CD4-positive, alpha-beta T cell (primary cell): ENCODE data around the gene VSX2. TPM values are rescaled to one million over a fixed set of nuclear protein-coding genes. Genes with fewer than 3 reads are reported as not detected.

Source experiments
- ATAC-seq: fragments of 200-7000 bp; cut with Tn5 transposase; one replicate; pipeline ENCODE4 v1.10.0; 2022; ENCODE audit warnings: mild to moderate bottlenecking; ENCODE audit not compliant: poor library complexity
- CTCF ChIA-PET: fragments of 350-600 bp; sonication (Branson Sonifier 250); formaldehyde crosslinking; loops from one replicate; lab custom pipeline; 2021; ENCODE audit warnings: antibody characterized with exemption, inconsistent platforms; lab: Charles Lee
- POLR2A ChIA-PET: fragments of 350-600 bp; sonication (Branson Sonifier 250); formaldehyde crosslinking; loops from one replicate; lab custom pipeline; 2021; ENCODE audit warnings: antibody characterized with exemption, inconsistent platforms; lab: Charles Lee
- DNase-seq, 14 experiments: peaks; one replicate each; pipeline ENCODE4 v3.0.0-alpha.2; 2013 to 2020; ENCODE audit warnings: mixed read lengths in 2 of 14
- H3K27ac ChIP-seq, 2 donors: one replicate each; pipeline versions ENCODE4 v1.5.1 to v1.7.0; 2013; ENCODE audit warnings: low read length in 2 of 2, low read depth in 1 of 2, mild to moderate bottlenecking in 1 of 2
- H3K27me3 ChIP-seq, 2 experiments: 1 replicate in 1 of 2; 2 replicates in 1 of 2; pipeline versions ENCODE4 v1.6.1 to v1.7.0; 2013; ENCODE audit warnings: low read length in 2 of 2, control low read depth in 1 of 2, mild to moderate bottlenecking in 1 of 2, moderate library complexity in 1 of 2; ENCODE audit not compliant: insufficient read depth in 2 of 2, control insufficient read depth in 1 of 2
- H3K36me3 ChIP-seq: one replicate; pipeline ENCODE4 v1.6.1; 2013; ENCODE audit warnings: low read length, control low read depth; ENCODE audit not compliant: insufficient read depth
- H3K4me1 ChIP-seq: one replicate; pipeline ENCODE4 v1.6.1; 2013; ENCODE audit warnings: low read length, control low read depth; ENCODE audit not compliant: insufficient read depth
- H3K4me3 ChIP-seq: one replicate; pipeline ENCODE4 v1.5.1; 2013; ENCODE audit warnings: mild to moderate bottlenecking, low read length, moderate library complexity
- H3K9me3 ChIP-seq, 2 experiments: 1 replicate in 1 of 2; 2 replicates in 1 of 2; pipeline versions ENCODE4 v1.6.1 to v1.7.0; 2013; ENCODE audit warnings: low read length in 2 of 2, mild to moderate bottlenecking in 2 of 2, control low read depth in 1 of 2, moderate library complexity in 1 of 2; ENCODE audit not compliant: control insufficient read depth in 1 of 2, insufficient read depth in 1 of 2
- H3K27ac Mint-ChIP-seq: one replicate; pipeline ENCODE4 v1.8.0; 2020; ENCODE audit warnings: mixed read lengths
- H3K27me3 Mint-ChIP-seq: one replicate; pipeline ENCODE4 v1.8.0; 2021; ENCODE audit warnings: mixed read lengths
- H3K36me3 Mint-ChIP-seq: one replicate; pipeline ENCODE4 v1.8.0; 2021; ENCODE audit warnings: low read depth, mixed read lengths
- H3K4me1 Mint-ChIP-seq: one replicate; pipeline ENCODE4 v1.8.0; 2021; ENCODE audit warnings: low read depth, mixed read lengths
- H3K4me3 Mint-ChIP-seq: one replicate; pipeline ENCODE4 v1.8.0; 2020; ENCODE audit warnings: mild to moderate bottlenecking, mixed read lengths
- H3K9me3 Mint-ChIP-seq: one replicate; pipeline ENCODE4 v1.8.0; 2020; ENCODE audit warnings: mixed read lengths
- CTCF ChIP-seq: fragments of 200-600 bp; IDR thresholded peaks from one replicate; pipeline ENCODE4 v1.8.0; 2022; ENCODE audit warnings: antibody characterized with exemption, mild to moderate bottlenecking
- intact Hi-C, 2 experiments: fragments of 100-400 bp; cut with DNase I in 1 of 2; cut with micrococcal nuclease in 1 of 2; formaldehyde crosslinking; loops; one replicate each; pipeline versions ENCODE4 v1.15.1 to v1.9.0; 2023 to 2025; cut with DNase I, micrococcal nuclease
- total RNA-seq, 174 experiments: library from RNA in 2 of 174; stranded (reverse) in 2 of 174; gene quantifications; one replicate each; pipeline ENCODE4 v1.2.3 and lab custom pipeline; 2021 to 2026

Gene VSX2
- total RNA-seq, 2 experiments from 2014 or later = not detected

- POLR2A ChIA-PET = no interaction called here
- CTCF ChIA-PET = no interaction called here
- ATAC-seq (no peak), DNase-seq (no peak)
- intact Hi-C loops = loop anchor here in 1 of 2 experiments (2.0 kb wide), 1 partner anchor 33 kb away; no protein-coding TSS in a partner anchor
- H3K27me3 Mint-ChIP-seq = peaks cover 57% of the 10 kb centered on the region
- no peak overlapping the region for H3K27ac Mint-ChIP-seq
- H3K27ac ChIP-seq = no peak overlapping the region
- no peaks in the 10 kb centered on the region for H3K36me3 ChIP-seq
- no peaks in the 10 kb centered on the region for H3K9me3 Mint-ChIP-seq
- H3K4me1 Mint-ChIP-seq = peaks cover 9% of the 10 kb centered on the region
- H3K27me3 ChIP-seq = peaks cover 26 to 39% of the 10 kb centered on the region in 2 experiments
- no peak overlapping the region for H3K4me3 Mint-ChIP-seq
- TF ChIP-seq CTCF = no peak
- no peaks in the 10 kb centered on the region for H3K36me3 Mint-ChIP-seq
- no peaks in the 10 kb centered on the region for H3K9me3 ChIP-seq
- H3K4me3 ChIP-seq = no peak overlapping the region
- peaks cover 9% of the 10 kb centered on the region for H3K4me1 ChIP-seq
Observed at GRCh38 chr14:74249433-74250375, 10.5 kb downstream of the VSX2 start.

GRCh38 chr14:74255281-74255680, 16.0 kb downstream of the VSX2 start:
- peaks cover 21% of the 10 kb centered on the region for H3K27me3 Mint-ChIP-seq
- ChIA-PET POLR2A (no interaction called here), CTCF (no interaction called here)
- intact Hi-C loops = no loop called here
- TF ChIP-seq CTCF = no peak
- no peak overlapping the region for H3K27ac Mint-ChIP-seq
- no peak overlapping the region for H3K27ac ChIP-seq
- ATAC-seq (no peak), DNase-seq (no peak)
- H3K4me1 Mint-ChIP-seq = peaks cover 13% of the 10 kb centered on the region
- H3K36me3 ChIP-seq = no peaks in the 10 kb centered on the region
- peak overlapping the region; percentile 15 for H3K4me3 Mint-ChIP-seq
- no peak overlapping the region for H3K4me3 ChIP-seq
- H3K4me1 ChIP-seq = peaks cover 25% of the 10 kb centered on the region
- H3K9me3 ChIP-seq = no peaks in the 10 kb centered on the region
- H3K36me3 Mint-ChIP-seq = no peaks in the 10 kb centered on the region
- no peaks in the 10 kb centered on the region for H3K9me3 Mint-ChIP-seq
- H3K27me3 ChIP-seq = peaks cover 8 to 10% of the 10 kb centered on the region in 2 experiments

- Histone ChIP-seq H3K27me3 (peaks cover 8% of the 10 kb centered on the region in 2 experiments), H3K36me3 (no peaks in the 10 kb centered on the region), H3K27ac (no peak overlapping the region), H3K9me3 (no peaks in the 10 kb centered on the region), H3K4me3 (peak overlapping the region; percentile 67), H3K4me1 (peaks cover 15% of the 10 kb centered on the region)
- ChIA-PET POLR2A (interaction anchor here (0.5 to 0.6 kb wide), 2 partner anchors 57 to 865 kb away, joined by 4 read pairs; no protein-coding TSS in a partner anchor), CTCF (interaction anchor here (0.6 to 1.2 kb wide), 7 partner anchors 9 to 1403 kb away, joined by 3 to 4 read pairs (median 3); no protein-coding TSS in a partner anchor)
- H3K4me3 Mint-ChIP-seq = peak overlapping the region; percentile 88
- no peaks in the 10 kb centered on the region for H3K36me3 Mint-ChIP-seq
- H3K4me1 Mint-ChIP-seq = peaks cover 5% of the 10 kb centered on the region
- TF ChIP-seq CTCF = peak; percentile 94
- no peaks in the 10 kb centered on the region for H3K9me3 Mint-ChIP-seq
- DNase-seq (peak; percentile 23 to 85 (median 58)), ATAC-seq (peak; percentile 93)
- intact Hi-C loops = no loop called here
- no peak overlapping the region for H3K27ac Mint-ChIP-seq
- peaks cover 11% of the 10 kb centered on the region for H3K27me3 Mint-ChIP-seq
Observed at GRCh38 chr14:74257078-74257940, 18.1 kb downstream of the VSX2 start.
